Adipose tissue (tissue), 3 donors: Measurements from ENCODE around the gene GH1. TPM values are rescaled to one million over a fixed set of nuclear protein-coding genes. Genes with fewer than 3 reads are reported as not detected.
"Not testable (repeated sequence)": the region's sequence is repeated elsewhere in the genome, so short reads cannot be mapped to it uniquely, and the experiment has no call there.

ENCODE experiments used
- H3K27ac ChIP-seq: one replicate; pipeline ENCODE4 v1.5.1; 2013; ENCODE audit warnings: low read depth, low read length
- WGBS, 3 donors: extraction: QIAGEN DNeasy Blood & Tissue Kit; methylation state at CpG; one replicate each; pipeline ENCODE4 v1.1.7; 2013; 5-methylcytosine and 5-hydroxymethylcytosine counted together
- polyA plus RNA-seq, 3 donors: library from polyadenylated mRNA; stranded (reverse); fragments of 200-250 nt; gene quantifications; one replicate each; pipeline ENCODE4 v1.2.3, GENCODE V29; 2013
- donor health status: healthy with polysubstance abuse.
- donor health status: Bipolar disorder and iron deficiency.
- donor health status: healthy.

The GH1 gene
- not detected for polyA plus RNA-seq

DNA sequence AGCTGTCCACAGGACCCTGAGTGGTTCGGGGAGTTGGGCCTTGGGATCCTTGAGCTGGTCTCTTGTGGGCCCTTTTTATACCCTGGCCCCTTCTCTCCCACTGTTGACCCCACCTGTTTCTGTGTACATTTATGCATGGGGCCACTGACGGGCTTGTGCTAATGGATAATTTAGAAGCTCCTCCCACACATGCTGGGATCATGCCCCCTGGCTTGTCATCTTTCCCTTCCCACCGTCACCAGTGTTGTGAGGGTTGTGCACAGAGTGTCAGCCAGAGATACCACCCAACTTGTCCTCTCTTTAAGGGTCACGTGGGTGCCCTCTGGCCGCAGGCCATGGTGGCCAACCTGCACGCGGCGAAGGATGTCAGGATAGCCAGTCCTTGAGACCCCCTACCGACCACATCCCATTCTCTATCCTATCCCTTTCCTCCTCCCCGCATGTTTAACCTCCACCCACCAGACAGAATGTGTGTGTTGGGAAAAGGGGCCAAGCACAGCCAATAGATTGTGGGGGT lies at the start of gene GH1:
Gene GH1 (minus strand): TSS at position 51 of the 517 bp plus-strand sequence. CDS start 63 bp downstream, outside the sequence.
- not testable (repeated sequence) for H3K27ac ChIP-seq
- WGBS, 3 donors: 45 to 55% (median 54%) methylated on average over 10 of the region's 10 CpGs

DNA sequence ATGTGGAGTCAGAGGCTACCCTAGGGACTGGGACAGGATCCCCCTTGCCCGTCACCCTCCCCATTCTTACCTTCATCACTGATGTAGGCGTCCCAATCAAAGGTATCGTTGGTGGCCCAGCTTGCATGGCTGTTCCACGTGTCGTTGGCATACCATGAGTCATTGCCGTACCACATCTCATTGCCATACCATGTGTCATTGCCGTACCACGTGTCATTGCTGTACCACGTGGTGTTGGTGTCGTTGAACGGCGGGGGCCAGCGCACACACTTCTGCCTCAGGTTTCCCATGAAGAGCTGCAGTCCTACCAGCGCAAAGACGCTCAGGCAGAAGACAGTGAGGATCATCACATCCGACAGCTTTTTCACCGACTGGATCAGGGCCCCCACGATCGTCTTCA lies 49.3 kb upstream of the GH1 start:
- no peak overlapping the region for H3K27ac ChIP-seq
- WGBS, 3 donors: 88 to 90% (median 89%) methylated on average over 19 of the region's 19 CpGs

DNA sequence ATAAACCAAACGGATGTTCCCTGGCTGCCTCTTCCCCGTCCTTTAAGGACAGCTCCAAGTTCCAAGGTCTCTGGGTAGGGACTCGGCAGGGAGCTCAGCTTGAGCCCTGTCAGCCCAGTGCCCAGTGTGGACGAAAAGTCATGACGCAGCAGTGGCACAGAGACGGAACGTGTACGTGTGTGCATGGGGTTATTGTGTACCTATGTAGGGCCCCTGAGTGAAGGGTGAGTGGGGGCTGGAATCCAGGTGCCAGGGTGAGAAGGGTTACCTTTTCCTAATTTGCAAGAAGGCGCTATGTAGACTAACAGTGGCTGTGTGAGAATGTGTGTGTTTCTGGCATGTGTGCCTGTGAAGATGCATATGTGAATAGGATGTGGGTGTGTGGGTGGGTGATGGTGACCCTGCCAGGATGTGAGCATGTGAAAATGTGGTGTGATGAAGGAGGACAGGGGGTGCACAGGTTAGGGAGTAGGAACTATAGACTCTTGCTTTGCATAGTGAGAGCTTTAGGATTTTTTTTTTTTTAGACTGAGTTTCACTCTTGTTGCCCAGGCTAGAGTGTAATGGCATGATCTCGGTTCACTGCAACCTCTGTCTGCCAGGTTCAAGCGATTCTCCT lies 48.1 kb upstream of the GH1 start:
- H3K27ac ChIP-seq: no peak overlapping the region
- 67 to 89% (median 88%) methylated on average over 11 of the region's 11 CpGs for WGBS, 3 donors

GRCh38 chr17:63963123-63963522 lies 44.5 kb upstream of the GH1 start:
- WGBS, 3 donors: 67 to 85% (median 74%) methylated on average over 4 of the region's 4 CpGs
- H3K27ac ChIP-seq: no peak overlapping the region

DNA sequence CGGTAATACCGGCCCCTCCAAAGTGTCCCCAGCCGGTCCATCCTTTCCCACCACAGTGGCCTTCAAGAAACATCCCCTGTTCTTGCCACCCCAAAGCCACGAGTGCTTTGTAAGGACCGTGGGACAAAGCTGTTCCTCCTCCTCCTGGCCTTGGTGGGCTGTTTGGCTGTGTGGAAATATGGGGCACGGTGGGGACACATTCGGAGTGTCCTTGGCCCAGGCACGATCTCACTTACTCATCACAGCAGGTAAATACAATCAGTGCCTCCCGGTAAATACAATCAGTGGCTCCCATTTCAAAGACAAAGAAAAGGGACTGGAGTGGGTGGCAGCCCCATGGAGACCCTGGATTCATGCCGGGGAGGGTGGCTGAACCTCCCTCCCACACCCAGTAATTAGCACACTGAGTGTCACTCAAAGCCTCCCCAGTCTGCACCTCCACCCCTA lies 43.7 kb upstream of the GH1 start:
- WGBS, 3 donors: 46 to 60% (median 56%) methylated on average over 10 of the region's 10 CpGs
- no peak overlapping the region for H3K27ac ChIP-seq

DNA sequence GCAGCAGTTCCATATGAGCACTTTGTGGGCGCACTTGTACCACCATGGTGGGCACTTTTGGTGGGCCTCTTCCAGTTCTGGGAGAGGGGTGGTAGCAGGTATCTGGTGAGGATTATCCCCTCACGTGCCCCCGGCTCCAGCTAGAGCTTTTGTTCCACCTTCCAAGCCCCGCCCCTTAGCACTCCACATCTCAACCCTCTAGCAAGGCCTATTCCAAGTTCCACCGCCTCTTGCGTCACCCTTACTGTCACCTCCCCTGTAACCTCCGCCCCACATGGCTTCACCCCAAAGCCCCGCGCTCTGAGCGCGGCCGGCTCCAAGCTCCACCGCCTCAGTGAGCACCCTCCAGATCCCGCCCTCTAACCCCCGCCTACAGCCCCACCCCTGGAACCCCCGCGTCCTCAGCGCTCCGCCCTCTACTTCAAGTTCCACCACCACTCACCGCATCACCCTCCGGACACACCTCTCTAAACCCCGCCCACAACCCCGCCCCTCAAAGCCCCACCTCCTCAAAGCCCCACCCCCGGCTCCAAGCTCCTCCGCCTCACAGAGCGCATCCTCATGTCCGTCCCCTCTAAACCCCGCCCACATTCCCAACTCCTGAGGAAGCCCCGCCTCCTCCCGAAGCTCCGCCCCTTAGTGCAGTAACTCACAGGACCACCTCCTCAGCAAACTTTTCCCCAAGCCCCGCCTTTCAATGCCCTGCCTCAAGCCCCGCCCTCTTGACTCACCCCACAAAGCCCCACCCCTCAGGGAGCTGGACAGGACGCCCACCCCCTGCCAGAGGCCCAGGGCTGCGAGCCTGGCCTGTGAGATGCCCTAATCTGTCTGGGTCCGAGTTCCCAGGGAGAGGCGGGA lies 42.9 kb upstream of the GH1 start:
- H3K27ac ChIP-seq: no peak overlapping the region
- 12 to 19% (median 17%) methylated on average over 33 to 37 of the region's 37 CpGs for WGBS, 3 donors

DNA sequence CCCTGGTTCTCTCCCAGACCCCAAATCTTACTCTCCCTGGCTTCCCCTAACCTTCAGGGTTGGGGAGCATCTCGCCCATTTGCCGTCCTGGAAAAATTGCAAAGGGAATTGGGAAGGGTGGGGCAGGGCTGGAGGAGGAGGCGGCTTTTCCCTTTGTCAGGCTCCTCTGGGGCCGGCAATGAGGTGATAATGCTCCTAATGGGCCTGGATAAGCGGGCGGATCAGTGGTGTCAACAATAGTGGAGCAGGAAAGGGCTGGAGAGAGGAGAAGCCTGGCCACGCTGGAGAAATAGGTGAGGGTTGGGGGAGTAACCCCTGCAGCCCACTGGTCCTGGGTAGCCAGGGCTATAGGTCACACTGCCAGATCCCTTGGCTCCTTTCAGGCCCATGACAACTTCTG lies 41.8 kb upstream of the GH1 start:
- H3K27ac ChIP-seq: no peak overlapping the region
- WGBS, 3 donors: 55 to 70% (median 61%) methylated on average over 7 of the region's 7 CpGs

DNA sequence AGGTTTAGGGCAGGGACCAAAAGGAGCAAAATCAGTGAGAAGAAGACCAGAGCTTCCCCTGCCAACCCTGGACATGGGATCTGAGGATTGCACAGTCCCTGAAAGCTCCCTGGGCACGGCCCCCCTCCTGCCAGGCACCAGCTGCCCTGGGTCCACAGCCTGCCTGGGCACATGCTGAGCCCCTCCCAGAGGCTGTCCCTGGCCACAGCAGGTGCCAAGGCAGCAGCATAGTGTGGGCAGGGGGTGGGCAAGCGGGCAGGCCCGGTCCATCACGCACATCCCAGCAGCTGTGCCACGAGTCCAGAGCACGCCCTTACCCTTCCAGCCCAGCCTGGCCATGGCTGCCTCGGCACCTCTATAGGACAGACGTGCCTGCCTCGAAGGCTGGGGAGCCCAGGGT lies 41.4 kb upstream of the GH1 start:
- WGBS, 3 donors: 61 to 82% (median 65%) methylated on average over 8 to 9 of the region's 9 CpGs
- no peak overlapping the region for H3K27ac ChIP-seq

- H3K27ac ChIP-seq: no peak overlapping the region
- 91 to 97% (median 94%) methylated on average over 5 of the region's 5 CpGs for WGBS, 3 donors
Observed at GRCh38 chr17:63956296-63956920, 37.8 kb upstream of the GH1 start.

GRCh38 chr17:63955791-63956190 lies 37.2 kb upstream of the GH1 start:
- H3K27ac ChIP-seq: no peak overlapping the region
- WGBS, 3 donors: 87 to 89% (median 88%) methylated on average over 4 of the region's 4 CpGs

DNA sequence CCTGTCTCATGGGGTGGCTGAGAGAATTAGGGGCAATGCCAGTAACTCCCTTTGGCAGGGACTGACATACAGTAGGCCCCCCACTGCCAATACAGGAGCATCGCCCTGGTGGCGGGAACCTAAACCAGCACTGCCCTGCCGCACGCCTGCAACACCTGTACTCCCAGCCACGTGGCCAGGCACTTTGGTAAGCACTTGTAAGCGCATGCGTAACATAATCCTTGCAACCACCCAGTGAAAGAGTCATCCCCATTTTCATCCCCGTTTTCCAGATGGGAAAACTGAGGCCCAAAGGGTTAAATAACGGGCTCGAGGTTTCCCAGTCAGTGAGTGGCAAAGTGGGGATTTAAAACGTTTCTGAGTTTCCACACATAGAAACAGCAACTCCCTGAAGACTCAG lies 36.6 kb upstream of the GH1 start:
- 74 to 83% (median 80%) methylated on average over 11 of the region's 11 CpGs for WGBS, 3 donors
- H3K27ac ChIP-seq: no peak overlapping the region

GRCh38 chr17:63954402-63955063 lies 35.9 kb upstream of the GH1 start:
- 42 to 51% (median 46%) methylated on average over 11 of the region's 11 CpGs for WGBS, 3 donors
- no peak overlapping the region for H3K27ac ChIP-seq

GRCh38 chr17:63950940-63951907 lies 32.6 kb upstream of the GH1 start:
- WGBS, 3 donors: 75 to 94% (median 90%) methylated on average over 28 to 29 of the region's 29 CpGs
- H3K27ac ChIP-seq: no peak overlapping the region

GRCh38 chr17:63949576-63950250 lies 31.1 kb upstream of the GH1 start:
- WGBS, 3 donors: 67 to 74% (median 73%) methylated on average over 16 to 18 of the region's 18 CpGs
- H3K27ac ChIP-seq: no peak overlapping the region

DNA sequence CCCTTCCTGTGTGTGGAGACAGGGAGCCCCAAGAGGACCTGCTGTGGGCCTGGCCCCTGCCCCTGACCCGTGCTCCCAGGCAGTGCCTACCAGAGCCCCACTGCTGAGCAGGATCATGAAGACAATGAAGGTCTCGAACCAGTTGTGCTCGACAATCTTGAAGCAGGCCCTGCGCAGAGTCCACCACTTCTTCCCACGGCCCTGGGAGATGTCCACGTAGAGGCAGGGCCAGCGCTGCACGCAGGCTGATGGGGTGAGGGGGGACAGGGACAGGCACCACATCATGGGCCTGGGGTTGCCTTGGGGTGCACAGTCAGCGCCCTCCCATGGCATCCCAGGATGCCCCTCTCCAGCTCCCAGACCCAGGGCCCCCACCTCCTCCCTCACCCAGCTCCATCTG lies 29.9 kb upstream of the GH1 start:
- H3K27ac ChIP-seq: no peak overlapping the region
- 89 to 94% (median 93%) methylated on average over 9 of the region's 9 CpGs for WGBS, 3 donors

DNA sequence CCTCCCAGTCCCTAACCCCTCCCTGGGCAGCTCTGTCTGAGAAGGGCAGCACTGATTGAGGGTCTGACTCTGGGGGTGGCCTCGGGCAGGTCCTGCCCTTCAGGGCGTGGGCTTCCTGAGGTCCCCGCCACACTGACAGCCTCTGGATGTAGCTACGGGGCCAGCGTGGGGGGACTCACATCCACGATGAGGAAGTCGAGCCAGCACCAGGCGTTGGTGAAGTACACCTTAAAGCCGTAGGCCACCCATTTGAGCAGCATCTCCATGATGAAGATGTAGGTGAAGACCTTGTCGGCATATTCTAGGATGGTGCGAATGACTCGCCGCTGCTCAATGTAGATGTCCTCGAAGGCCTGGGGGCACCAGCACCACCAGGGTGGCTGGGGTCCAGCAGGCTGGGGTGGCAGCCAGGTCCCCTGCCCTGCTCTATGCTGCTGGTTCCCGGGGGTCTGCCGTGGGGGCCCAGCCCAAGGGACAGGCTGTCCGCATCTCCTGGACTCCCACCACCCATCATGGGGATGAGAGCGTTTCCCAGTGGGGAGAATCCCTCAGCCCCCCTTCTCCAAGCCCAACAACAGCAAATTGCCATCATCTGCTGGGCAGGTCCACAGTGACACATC lies 29.2 kb upstream of the GH1 start:
- H3K27ac ChIP-seq: no peak overlapping the region
- WGBS, 3 donors: 75 to 83% (median 78%) methylated on average over 18 of the region's 18 CpGs
